ENCODE results near the gene LORICRIN. TPM values are rescaled to one million over a fixed set of nuclear protein-coding genes. Genes with fewer than 3 reads are reported as not detected.

Gene LORICRIN
- total and polyA plus RNA-seq, 2 of the 4 experiments (the other 2 are of a cell fraction) = not detected

- CTCF ChIA-PET = no interaction called here
- Histone ChIP-seq H4K91ac (ENCODE audit: insufficient read depth, low read depth, low read length) (no peak overlapping the region), H4K5ac (ENCODE audit: low read depth, low read length) (no peak overlapping the region), H2AK9ac (replicated peaks; ENCODE audit: low read depth, low read length, poor library complexity) (no peak overlapping the region), H3K4me2 (ENCODE audit: low read depth, low read length) (no peak overlapping the region), H3K18ac (ENCODE audit: low read depth, low read length) (no peak overlapping the region), H3K4me3 (ENCODE audit: insufficient read depth, low read depth, low read length) (no peak overlapping the region), H2AFZ (replicated peaks; ENCODE audit: low read length, poor library complexity) (no peak overlapping the region), H3K9me3 (ENCODE audit: control insufficient read depth, insufficient read depth, low read length) (no peaks in the 10 kb centered on the region), H2BK120ac (ENCODE audit: low read depth, low read length) (no peak overlapping the region), H3K27ac (ENCODE audit: insufficient read depth, low read length) (no peak overlapping the region), H3K56ac (ENCODE audit: extremely low read depth, insufficient read depth, low read length) (no peak overlapping the region), H3K4me1 (ENCODE audit: control insufficient read depth, insufficient read depth, low read length) (no peaks in the 10 kb centered on the region), H3K9ac (ENCODE audit: low read depth, low read length) (no peak overlapping the region), H4K20me1 (ENCODE audit: insufficient read depth, low read length) (no peaks in the 10 kb centered on the region), H3K27me3 (ENCODE audit: control insufficient read depth, insufficient read depth, low read length) (no peaks in the 10 kb centered on the region), H3K79me1 (ENCODE audit: low read depth in 1 of 2, low read length in 2 of 2) (no peaks in the 10 kb centered on the region), H3K4ac (ENCODE audit: low read depth, low read length) (no peak overlapping the region), H2BK15ac (ENCODE audit: low read depth, low read length) (no peak overlapping the region), H2BK5ac (ENCODE audit: low read depth, low read length, poor library complexity, severe bottlenecking) (no peak overlapping the region), H3K14ac (replicated peaks; ENCODE audit: low read depth, low read length) (no peak overlapping the region), H3K9me1 (ENCODE audit: insufficient read depth, low read length) (no peaks in the 10 kb centered on the region), H2BK20ac (ENCODE audit: low read depth, low read length) (no peak overlapping the region), H2AK5ac (ENCODE audit: low read depth, low read length) (no peak overlapping the region), H3K36me3 (ENCODE audit: control insufficient read depth, insufficient read depth, low read length) (no peaks in the 10 kb centered on the region), H4K8ac (ENCODE audit: low read depth in 2 of 2, low read length in 2 of 2) (no peak overlapping the region), H3K23ac (ENCODE audit: low read depth, low read length) (no peak overlapping the region)
- WGBS, 2 experiments (ENCODE audit: extremely low coverage in 2 of 2, insufficient read length in 1 of 2) = 21% methylated on average over 2 of the region's 2 CpGs; no CpG with 5 or more reads in 1 of the 2 experiments
- DNase-seq (no peak), ATAC-seq (ENCODE audit: low read depth) (no peak)
- POLR2A ChIA-PET (ENCODE audit: unreplicated experiment) = no interaction called here
- dilution Hi-C loops (cut with HindIII; ENCODE audit: low sequenced_read_pairs, unreplicated experiment) = no loop called here
- BruUV-seq (replicated peaks) = no TSS peak
- no peak for TF ChIP-seq NFE2L2 (IDR thresholded peaks at IDR 0.05; ENCODE audit: low read depth, low read length)
- TF ChIP-seq MAZ (IDR thresholded peaks at IDR 0.05; ENCODE audit: borderline replicate concordance, low read depth, low read length) = no peak
- TF ChIP-seq MXI1 (IDR thresholded peaks at IDR 0.05; ENCODE audit: borderline replicate concordance, low read depth, low read length) = no peak
- no peak for TF ChIP-seq POLR2A (IDR thresholded peaks at IDR 0.05; ENCODE audit: low read depth, low read length)
- no peak for TF ChIP-seq RFX5 (IDR thresholded peaks at IDR 0.05; ENCODE audit: low read depth, low read length)
- no peak for TF ChIP-seq FOS (IDR thresholded peaks at IDR 0.05; ENCODE audit: low read depth, low read length)
- no peak for TF ChIP-seq MAFK (IDR thresholded peaks at IDR 0.05; ENCODE audit: low read depth, low read length)
- in situ Hi-C loops (cut with MboI; ENCODE audit: low sequenced_read_pairs) = loop anchor here (5.0 kb wide), 1 partner anchor 356 kb away; no protein-coding TSS in a partner anchor
- intact Hi-C loops (cut with micrococcal nuclease) = loop anchor here (2.0 kb wide), 1 partner anchor 359 kb away; no protein-coding TSS in a partner anchor
Measured at GRCh38 chr1:153227810-153228209, 31.7 kb upstream of the LORICRIN start.

Data from IMR-90 (cell line).